Mucosa of descending colon (tissue), 3 donors: ENCODE data around the gene RBAK. TPM values are rescaled to one million over a fixed set of nuclear protein-coding genes. Genes with fewer than 3 reads are reported as not detected.

Experiments
- ATAC-seq: fragments of 200-7000 bp; cut with Tn5 transposase; one replicate; pipeline ENCODE4 v1.9.1; 2020; ENCODE audit warnings: mild to moderate bottlenecking, moderate library complexity
- DNase-seq, 3 donors: peaks; one replicate each; pipeline ENCODE4 v3.0.0-alpha.2; 2020
- H3K36me3 ChIP-seq: fragments of 200-600 bp; one replicate; pipeline ENCODE4 v1.8.0; 2021; ENCODE audit warnings: low read depth, mild to moderate bottlenecking
- H3K4me1 ChIP-seq: fragments of 200-600 bp; one replicate; pipeline ENCODE4 v1.8.0; 2021; ENCODE audit warnings: low read depth, mild to moderate bottlenecking
- H3K4me3 ChIP-seq: fragments of 200-600 bp; one replicate; pipeline ENCODE4 v1.8.0; 2021; ENCODE audit warnings: mild to moderate bottlenecking
- H3K9me3 ChIP-seq: fragments of 200-600 bp; one replicate; pipeline ENCODE4 v1.8.0; 2021; ENCODE audit warnings: mild to moderate bottlenecking
- CTCF ChIP-seq: fragments of 200-600 bp; IDR thresholded peaks from one replicate; pipeline ENCODE4 v1.8.0; 2022; ENCODE audit warnings: antibody characterized with exemption, mild to moderate bottlenecking
- intact Hi-C, 2 donors: fragments of 100-400 bp; cut with DNase I in 1 of 2; cut with micrococcal nuclease in 1 of 2; formaldehyde crosslinking; loops; one replicate each; pipeline versions ENCODE4 v1.11.0 to v1.11.1; 2022; cut with DNase I, micrococcal nuclease
- total RNA-seq, 3 donors: library from RNA; stranded (reverse); fragmentation: NEBNext Ultra II Directional in 2 of 3; extraction: Animal tissue kit (Norgen Biotek cat#: 25700) in 2 of 3; gene quantifications; one replicate each; pipeline versions ENCODE4 v1.2.1 to v1.2.4, GENCODE V29; 2021 to 2023
- donor health status: DM: no; HTN: no; CAD: no; lungs with moderate emphysema.
- donor health status: DM: no; HTN: no; CAD: no.
- donor health status: DM: no; HTN: yes; CAD: no.

The RBAK gene
- total RNA-seq, 3 donors from 2014 or later: 9.3 to 15.3 (median 12.6) TPM

GRCh38 chr7:5117095-5117970, 71.7 kb downstream of the RBAK start:
- TF ChIP-seq CTCF: no peak
- intact Hi-C loops: no loop called here
- ATAC-seq: no peak

More at GRCh38 chr7:5117095-5117970, 71.7 kb downstream of the RBAK start:
- Histone ChIP-seq H3K4me3 (no peak overlapping the region), H3K4me1 (no peaks in the 10 kb centered on the region), H3K9me3 (no peaks in the 10 kb centered on the region), H3K36me3 (no peaks in the 10 kb centered on the region)
- no peak for DNase-seq

Other genes starting within 250 kb of the RBAK start
- gene PAPOLB, start 183.8 kb upstream of the RBAK start, total RNA-seq: under 1 TPM in 2 of 3 donors, not detected in 1; 0.06 to 0.09 TPM
- 1 to 10 TPM in 2 of 3 donors, under 1 TPM in 1; 0.35 to 7.4 (median 1.1) TPM for gene RADIL, start 162.1 kb upstream of the RBAK start, total RNA-seq
- under 1 TPM in 1 of 3 donors, not detected in 2; 0.47 TPM for gene MMD2, start 86.7 kb upstream of the RBAK start, total RNA-seq
- gene WIPI2, start 144.4 kb downstream of the RBAK start, total RNA-seq: 10 to 100 TPM; 43.4 to 55.2 (median 54.6) TPM
- gene SLC29A4, start 237.1 kb downstream of the RBAK start, total RNA-seq: 1 to 10 TPM; 5.4 to 7.4 (median 5.5) TPM